Keratinocyte (primary cell): ENCODE data around the gene ZBTB46. TPM values are rescaled to one million over a fixed set of nuclear protein-coding genes. Genes with fewer than 3 reads are reported as not detected.

Source experiments
- DNase-seq: peaks from one replicate; pipeline ENCODE4 v3.0.0-alpha.2; 2011; ENCODE audit warnings: low read depth, missing footprints, low spot score
- FAIRE-seq: peaks from 2 replicates; lab custom pipeline; 2011; peaks lifted over from hg19 to GRCh38; lab: Jason Lieb, UNC
- H2AFZ ChIP-seq: 2 replicates; pipeline ENCODE4 v1.6.0; 2012; ENCODE audit warnings: low read length, control low read depth, inconsistent platforms; ENCODE audit not compliant: control insufficient read depth
- H3K27ac ChIP-seq: 2 replicates; pipeline ENCODE4 v1.5.1; 2011; ENCODE audit warnings: low read length; ENCODE audit not compliant: control insufficient read depth, insufficient read depth
- H3K27me3 ChIP-seq: 3 replicates; pipeline ENCODE4 v1.6.0; 2011; ENCODE audit warnings: low read length; ENCODE audit not compliant: control insufficient read depth, insufficient read depth; ENCODE audit errors: extremely low read depth
- H3K36me3 ChIP-seq, 2 experiments: 2 replicates in 1 of 2; 3 replicates in 1 of 2; pipeline ENCODE4 v1.5.1; 2011; ENCODE audit warnings: low read length in 2 of 2, mild to moderate bottlenecking in 1 of 2; ENCODE audit not compliant: control insufficient read depth in 2 of 2, insufficient read depth in 2 of 2; ENCODE audit errors: extremely low read depth in 1 of 2
- H3K4me1 ChIP-seq: 3 replicates; pipeline ENCODE4 v1.5.1; 2011; ENCODE audit warnings: low read length; ENCODE audit not compliant: control insufficient read depth, insufficient read depth; ENCODE audit errors: extremely low read depth
- H3K4me2 ChIP-seq: 3 replicates; pipeline ENCODE4 v1.6.0; 2011; ENCODE audit warnings: low read depth, low read length; ENCODE audit not compliant: control insufficient read depth, insufficient read depth; ENCODE audit errors: extremely low read depth
- H3K4me3 ChIP-seq, 3 experiments: fragments of 200-600 bp in 1 of 3; sonication (generic) in 1 of 3; 2 replicates in 2 of 3; 3 replicates in 1 of 3; pipeline ENCODE4 v1.5.1; 2011 to 2016; ENCODE audit warnings: low read length in 3 of 3, mild to moderate bottlenecking in 3 of 3, control low read depth in 2 of 3, inconsistent platforms in 1 of 3, low read depth in 1 of 3, mixed read lengths in 1 of 3, mixed run types in 1 of 3, moderate library complexity in 1 of 3; ENCODE audit not compliant: control insufficient read depth in 2 of 3, insufficient read depth in 2 of 3; ENCODE audit errors: extremely low read depth in 1 of 3
- H3K79me2 ChIP-seq: 2 replicates; pipeline ENCODE4 v1.6.0; 2012; ENCODE audit warnings: low read length; ENCODE audit not compliant: control insufficient read depth, insufficient read depth
- H3K9ac ChIP-seq: 3 replicates; pipeline ENCODE4 v1.6.0; 2011; ENCODE audit warnings: low read length; ENCODE audit not compliant: control insufficient read depth, insufficient read depth; ENCODE audit errors: extremely low read depth
- H3K9me1 ChIP-seq: 3 replicates; pipeline ENCODE4 v1.6.0; 2011; ENCODE audit warnings: low read length; ENCODE audit not compliant: control insufficient read depth, insufficient read depth; ENCODE audit errors: extremely low read depth
- H3K9me3 ChIP-seq: 2 replicates; pipeline ENCODE4 v1.5.1; 2012; ENCODE audit warnings: low read depth, low read length; ENCODE audit not compliant: control insufficient read depth
- H4K20me1 ChIP-seq: 3 replicates; pipeline ENCODE4 v1.6.0; 2011; ENCODE audit warnings: low read length; ENCODE audit not compliant: control insufficient read depth, insufficient read depth; ENCODE audit errors: extremely low read depth
- CTCF ChIP-seq, 3 experiments: IDR thresholded peaks in 1 of 3; conservative IDR thresholded peaks in 1 of 3; optimal IDR thresholded peaks in 1 of 3; 2 replicates in 2 of 3; 3 replicates in 1 of 3; pipeline versions ENCODE3 to v1.5.1; 2011; ENCODE audit warnings: low read length in 3 of 3, mild to moderate bottlenecking in 3 of 3, moderate library complexity in 2 of 3, control low read depth in 1 of 3, inconsistent platforms in 1 of 3; ENCODE audit not compliant: insufficient read depth in 2 of 3; ENCODE audit errors: extremely low read depth in 1 of 3
- EZH2 ChIP-seq: IDR thresholded peaks from one replicate; pipeline ENCODE4 v1.6.1; 2012; ENCODE audit warnings: inconsistent platforms, mild to moderate bottlenecking, low read length, moderate library complexity
- dilution Hi-C: fragments of 300-500 bp; cut with MboI; formaldehyde crosslinking; loops from one replicate; pipeline ENCODE4 v1.7.0; 2020; ENCODE audit warnings: low sequenced_read_pairs; ENCODE audit not compliant: extremely low pct_ligation_motif_present
- polyA minus RNA-seq, 3 experiments: library from RNA; depleted of rRNA, polyadenylated mRNA; stranded (reverse); fragments of >200 nt; gene quantifications; 1 replicate in 1 of 3; 2 replicates in 1 of 3; 3 replicates in 1 of 3; pipeline ENCODE4 v1.2.3, GENCODE V29; 2011
- polyA plus RNA-seq, 5 experiments: library from polyadenylated mRNA; depleted of rRNA in 3 of 5; stranded (reverse) in 3 of 5; stranded (forward) in 1 of 5; unstranded in 1 of 5; fragments of >200 nt; gene quantifications; 1 replicate in 1 of 5; 2 replicates in 3 of 5; 3 replicates in 1 of 5; pipeline versions ENCODE4 v1.2.1 to v1.2.3, GENCODE V29; 2011 to 2012; ENCODE audit warnings: missing spikeins in 2 of 5, low read depth in 1 of 5, low replicate concordance in 1 of 5

ZBTB46 gene
- 0.12 to 0.18 TPM (median 0.13 TPM) in 3 replicates for polyA plus RNA-seq
- 0.29 TPM for polyA plus RNA-seq (2011; ENCODE audit: low read depth)
- 0.06 and 0.16 TPM in 2 replicates for polyA plus RNA-seq (2011; cell fraction: cytosol; rRNA removed)
- 0.24 and 0.40 TPM in 2 replicates for polyA plus RNA-seq (2011; cell fraction: nucleus; rRNA removed)
- 0.38 and 0.73 TPM in 2 replicates for polyA plus RNA-seq (2012; ENCODE audit: low replicate concordance)
- polyA minus RNA-seq = 0.46 to 1.4 TPM (median 0.56 TPM) in 3 replicates
- polyA minus RNA-seq (2011; cell fraction: cytosol; rRNA and poly(A)+ RNA removed) = 3.3 TPM
- 0.62 and 0.84 TPM in 2 replicates for polyA minus RNA-seq (2011; cell fraction: nucleus; rRNA and poly(A)+ RNA removed)

DNA sequence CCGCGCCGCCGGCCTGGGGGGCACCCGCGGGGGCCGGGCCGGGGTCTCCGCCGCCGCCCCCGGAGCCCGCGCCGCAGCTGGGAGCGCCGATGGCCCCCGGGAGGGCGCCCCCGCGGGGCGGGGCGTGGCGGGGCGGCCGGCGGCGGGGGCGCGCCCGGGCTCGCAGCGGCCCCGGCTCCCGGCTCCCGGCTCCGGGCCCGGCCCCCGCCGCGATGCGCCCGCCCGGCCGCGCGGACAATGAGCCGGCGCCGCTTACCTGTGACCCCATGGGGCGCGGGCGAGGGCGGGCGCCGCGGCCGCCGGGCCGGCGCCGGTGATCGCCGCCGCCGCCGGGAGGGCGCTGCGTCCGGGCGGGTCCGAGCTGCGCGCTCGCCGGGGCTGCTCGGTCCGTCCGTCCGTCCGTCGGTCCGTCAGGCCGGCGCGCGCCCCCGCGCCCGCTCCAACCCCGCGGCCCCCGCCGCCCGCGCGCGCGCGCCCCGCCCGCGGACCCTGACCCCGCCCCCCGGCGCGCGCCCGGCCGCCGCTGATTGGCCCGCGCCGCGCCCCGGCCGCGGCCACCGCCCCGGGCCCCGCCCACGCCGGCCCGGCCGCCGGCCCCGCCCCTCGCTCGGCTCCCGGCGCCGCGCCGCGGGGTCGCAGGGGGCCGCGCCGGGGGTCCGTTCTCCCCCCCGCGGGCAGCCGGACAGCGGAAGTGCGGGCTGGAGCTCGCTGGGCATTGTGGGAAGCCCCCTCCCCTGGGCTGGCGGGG lies at the start of gene ZBTB46:
Gene ZBTB46 (minus strand): TSS at position 424 of the 748 bp plus-strand sequence. CDS start 40,507 bp downstream, outside the sequence.
- Histone ChIP-seq H3K4me1 (no peaks in the 10 kb centered on the region), H3K27ac (no peak within 1 kb of the TSS), H3K4me2 (peak within 1 kb of the TSS; percentile 87), H3K9me1 (no peaks in the 10 kb centered on the region), H3K9ac (no peak within 1 kb of the TSS), H3K27me3 (peaks cover 53% of the 10 kb centered on the region), H3K36me3 (no peaks in the 10 kb centered on the region), H4K20me1 (no peaks in the 10 kb centered on the region), H3K4me3 (peak within 1 kb of the TSS; percentile 5 to 46 (median 32)), H3K9me3 (no peaks in the 10 kb centered on the region), H3K79me2 (no peaks in the 10 kb centered on the region), H2AFZ (no peak within 1 kb of the TSS)
- TF ChIP-seq CTCF (optimal IDR thresholded peaks at IDR 0.05 in 1 of 3, IDR thresholded peaks at IDR 0.05 in 1 of 3, conservative IDR thresholded peaks at IDR 0.05 in 1 of 3; ENCODE audit: extremely low read depth in 1 of 3, insufficient read depth in 2 of 3, low read length in 3 of 3) = no peak
- TF ChIP-seq EZH2 = no peak
- no peak for FAIRE-seq
- DNase-seq = no peak
- dilution Hi-C loops = no loop called here

GRCh38 chr20:63878899-63879663 lies 48.0 kb upstream of the ZBTB46 start:
- Histone ChIP-seq H3K4me1 (peaks cover 2% of the 10 kb centered on the region), H3K27ac (no peak overlapping the region), H3K79me2 (peaks cover 79% of the 10 kb centered on the region), H3K36me3 (peaks cover 57 to 64% of the 10 kb centered on the region in 2 experiments), H3K9ac (no peak overlapping the region), H3K4me3 (no peak overlapping the region), H3K4me2 (no peak overlapping the region), H3K9me3 (no peaks in the 10 kb centered on the region), H3K9me1 (no peaks in the 10 kb centered on the region), H2AFZ (no peak overlapping the region), H4K20me1 (peaks cover 27% of the 10 kb centered on the region), H3K27me3 (no peaks in the 10 kb centered on the region)
- DNase-seq = no peak
- no peak for FAIRE-seq
- dilution Hi-C loops = no loop called here
- TF ChIP-seq CTCF (optimal IDR thresholded peaks at IDR 0.05 in 1 of 3, IDR thresholded peaks at IDR 0.05 in 1 of 3, conservative IDR thresholded peaks at IDR 0.05 in 1 of 3; ENCODE audit: extremely low read depth in 1 of 3, insufficient read depth in 2 of 3, low read length in 3 of 3) (no peak), EZH2 (no peak)
